Kidney epithelial cell (primary cell): ENCODE measurements around the gene IBA57. TPM values are rescaled to one million over a fixed set of nuclear protein-coding genes. Genes with fewer than 3 reads are reported as not detected.
"Not testable (repeated sequence)": the region's sequence is repeated elsewhere in the genome, so short reads cannot be mapped to it uniquely, and the experiment has no call there.

ENCODE experiments used
- DNase-seq: peaks from one replicate; pipeline ENCODE4 v3.0.0-alpha.2; 2010; ENCODE audit warnings: low read depth
- H3K27me3 ChIP-seq: 2 replicates; pipeline ENCODE4 v1.6.0; 2011; ENCODE audit warnings: low read length; ENCODE audit not compliant: control insufficient read depth, insufficient read depth
- H3K36me3 ChIP-seq: 2 replicates; pipeline ENCODE4 v1.5.1; 2011; ENCODE audit warnings: low read length; ENCODE audit not compliant: control insufficient read depth, insufficient read depth
- H3K4me3 ChIP-seq: 2 replicates; pipeline ENCODE4 v1.5.1; 2011; ENCODE audit warnings: low read depth, mild to moderate bottlenecking, control low read depth, low read length
- CTCF ChIP-seq: IDR thresholded peaks from 2 replicates; pipeline ENCODE4 v1.5.1; 2011; ENCODE audit warnings: mild to moderate bottlenecking, moderate library complexity, low read length, control low read depth, inconsistent platforms; ENCODE audit not compliant: insufficient read depth, poor library complexity, severe bottlenecking
- total RNA-seq: library from RNA; depleted of rRNA; stranded (reverse); fragments of >200 nt; gene quantifications from 2 replicates; pipeline ENCODE4 v1.2.3, GENCODE V29; 2015

IBA57 gene
- total RNA-seq, 1 donor from 2014 or later: 7.1 TPM

DNA sequence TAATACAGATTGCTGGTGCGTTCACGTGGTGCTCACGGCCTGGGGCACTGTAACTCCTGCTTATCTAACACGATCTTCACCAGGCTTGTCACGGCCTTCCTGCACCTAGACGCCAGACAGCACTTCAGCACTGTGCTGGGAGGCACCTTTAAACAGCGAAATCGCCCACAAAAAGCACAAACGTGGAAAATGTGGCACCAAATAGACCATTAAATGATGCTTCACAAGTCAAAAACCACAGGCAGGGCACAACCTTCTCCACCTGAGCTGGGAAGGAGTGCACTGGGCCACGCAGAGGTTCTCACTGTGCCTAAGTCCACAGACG lies 20.0 kb downstream of the IBA57 start:
- Histone ChIP-seq H3K27me3 (no peaks in the 10 kb centered on the region), H3K4me3 (no peak overlapping the region), H3K36me3 (no peaks in the 10 kb centered on the region)
- TF ChIP-seq CTCF: no peak
- DNase-seq: no peak

DNA sequence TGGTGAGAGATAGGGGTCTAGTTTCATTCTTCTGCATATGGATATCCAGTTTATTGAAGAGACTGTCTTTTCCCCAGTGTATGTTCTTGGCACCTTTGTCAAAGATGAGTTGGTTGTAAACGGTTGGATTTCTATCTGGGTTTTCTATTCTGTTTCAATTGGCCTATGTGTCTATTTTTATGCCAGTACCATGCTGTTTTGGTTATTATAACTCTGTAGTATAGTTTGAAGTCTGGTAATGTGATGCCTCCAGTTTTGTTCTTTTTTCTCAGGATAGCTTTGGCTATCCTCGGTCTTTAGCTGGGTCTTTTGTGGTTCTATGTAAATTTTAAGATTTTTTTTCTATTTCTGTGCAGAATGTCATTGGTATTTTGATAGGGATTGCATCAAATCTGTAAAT lies 22.6 kb downstream of the IBA57 start:
- not testable (repeated sequence) for DNase-seq, H3K4me3 ChIP-seq, H3K36me3 ChIP-seq, H3K27me3 ChIP-seq

- Histone ChIP-seq H3K27me3 (no peaks in the 10 kb centered on the region), H3K36me3 (no peaks in the 10 kb centered on the region), H3K4me3 (no peak overlapping the region)
- TF ChIP-seq CTCF: no peak
- no peak for DNase-seq
Observed at GRCh38 chr1:228190182-228190581, 24.6 kb downstream of the IBA57 start.

DNA sequence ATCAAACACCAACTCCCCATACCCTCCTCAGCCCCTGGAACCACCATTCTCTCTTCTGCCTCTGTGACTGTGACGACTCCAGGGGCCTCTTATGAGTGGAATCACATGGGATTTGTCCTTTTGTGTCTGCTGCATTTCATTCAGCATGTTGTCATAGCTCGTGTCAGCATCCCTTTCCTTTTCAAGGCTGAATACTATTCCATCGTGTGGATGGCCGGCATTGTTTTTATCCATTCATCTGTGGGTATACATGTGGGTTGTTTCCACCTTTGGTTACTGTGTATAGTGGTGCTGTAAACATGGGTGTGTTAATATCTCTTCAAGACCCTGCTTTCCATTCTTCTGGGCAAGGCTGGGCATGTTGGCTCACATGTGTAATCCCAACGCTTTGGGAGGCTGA lies 25.2 kb downstream of the IBA57 start:
- DNase-seq: no peak
- TF ChIP-seq CTCF: no peak
- Histone ChIP-seq H3K36me3 (no peaks in the 10 kb centered on the region), H3K27me3 (no peaks in the 10 kb centered on the region), H3K4me3 (no peak overlapping the region)

DNA sequence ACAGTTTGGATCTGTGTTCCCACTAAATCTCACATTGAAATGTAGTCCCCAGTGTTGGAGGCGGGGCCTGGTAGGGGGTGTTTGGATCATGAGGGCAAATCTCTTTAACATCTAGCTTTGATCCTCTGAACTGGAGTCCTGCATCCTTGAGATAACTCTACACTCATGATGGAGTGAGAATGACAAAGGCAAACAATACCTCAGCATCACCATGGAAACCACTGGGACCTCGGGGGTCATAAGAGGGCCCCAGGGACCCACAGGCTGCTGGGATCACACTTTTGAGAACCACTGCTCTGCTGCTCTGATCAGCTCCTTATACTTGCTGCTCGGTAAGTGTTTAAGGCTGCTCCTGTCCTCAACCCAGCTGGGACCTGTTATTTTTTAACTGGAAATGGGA lies 28.8 kb downstream of the IBA57 start:
- Histone ChIP-seq H3K27me3 (no peaks in the 10 kb centered on the region), H3K4me3 (no peak overlapping the region), H3K36me3 (no peaks in the 10 kb centered on the region)
- TF ChIP-seq CTCF: no peak
- no peak for DNase-seq

GRCh38 chr1:228194921-228195812 lies 29.6 kb downstream of the IBA57 start:
- no peak for DNase-seq
- Histone ChIP-seq H3K36me3 (no peaks in the 10 kb centered on the region), H3K27me3 (no peaks in the 10 kb centered on the region), H3K4me3 (no peak overlapping the region)
- TF ChIP-seq CTCF: no peak
